GM18858 (cell line): Measurements from ENCODE around the gene AUTS2.

Experiments
- ATAC-seq: cut with Tn5 transposase; IDR thresholded peaks from one replicate; pipeline ENCODE4 v1.9.1; 2021; ENCODE audit not compliant: unreplicated experiment

The AUTS2 gene

GRCh38 chr7:70432567-70433001 lies 834.3 kb downstream of the AUTS2 start:
- ATAC-seq: no peak

GRCh38 chr7:70434376-70434775 lies 836.1 kb downstream of the AUTS2 start:
- no peak for ATAC-seq

GRCh38 chr7:70434821-70435220 lies 836.5 kb downstream of the AUTS2 start:
- no peak for ATAC-seq

GRCh38 chr7:70435634-70436033 lies 837.4 kb downstream of the AUTS2 start:
- no peak for ATAC-seq

GRCh38 chr7:70436790-70437350 lies 838.6 kb downstream of the AUTS2 start:
- ATAC-seq: no peak

- no peak for ATAC-seq
Measured at GRCh38 chr7:70439651-70440050, 841.4 kb downstream of the AUTS2 start.

GRCh38 chr7:70446448-70447143 lies 848.3 kb downstream of the AUTS2 start:
- no peak for ATAC-seq

GRCh38 chr7:70448312-70448906 lies 850.1 kb downstream of the AUTS2 start:
- ATAC-seq: no peak

GRCh38 chr7:70450731-70451130 lies 852.5 kb downstream of the AUTS2 start:
- no peak for ATAC-seq

GRCh38 chr7:70455925-70456324 lies 857.6 kb downstream of the AUTS2 start:
- ATAC-seq: no peak

GRCh38 chr7:70456719-70457118 lies 858.4 kb downstream of the AUTS2 start:
- peak; percentile 68 for ATAC-seq

GRCh38 chr7:70457482-70457881 lies 859.2 kb downstream of the AUTS2 start:
- ATAC-seq: no peak

GRCh38 chr7:70457883-70458680 lies 859.8 kb downstream of the AUTS2 start:
- ATAC-seq: no peak

- ATAC-seq: no peak
Measured at GRCh38 chr7:70458745-70459144, 860.5 kb downstream of the AUTS2 start.

- ATAC-seq: no peak
Measured at GRCh38 chr7:70459546-70459945, 861.3 kb downstream of the AUTS2 start.

- ATAC-seq: no peak
Measured at GRCh38 chr7:70460071-70460470, 861.8 kb downstream of the AUTS2 start.

GRCh38 chr7:70460562-70460961 lies 862.3 kb downstream of the AUTS2 start:
- no peak for ATAC-seq

GRCh38 chr7:70463352-70463938 lies 865.2 kb downstream of the AUTS2 start:
- ATAC-seq: no peak

- no peak for ATAC-seq
Measured at GRCh38 chr7:70466725-70467364, 868.6 kb downstream of the AUTS2 start.

- ATAC-seq: no peak
Measured at GRCh38 chr7:70470746-70471145, 872.5 kb downstream of the AUTS2 start.
